DND-41 (cell line): ENCODE measurements around the gene ZC3H7A.
"Not testable (repeated sequence)": the region's sequence is repeated elsewhere in the genome, so short reads cannot be mapped to it uniquely, and the experiment has no call there.

Experiments
- ATAC-seq: fragments of 200-7000 bp; cut with Tn5 transposase; 3 replicates; pipeline ENCODE4 v1.9.1; 2021; ENCODE audit warnings: low read depth; ENCODE audit not compliant: insufficient read depth
- DNase-seq: peaks from one replicate; pipeline ENCODE4 v3.0.0-alpha.2; 2020
- H2AFZ ChIP-seq: 2 replicates; pipeline ENCODE4 v1.6.0; 2012; ENCODE audit warnings: low read depth, low read length
- H3K27ac ChIP-seq: 2 replicates; pipeline ENCODE4 v1.5.1; 2012; ENCODE audit warnings: low read length, inconsistent platforms
- H3K27me3 ChIP-seq: fragments of 200-600 bp; sonication (generic); 2 replicates; pipeline ENCODE4 v1.6.0; 2012; ENCODE audit warnings: low read length, mild to moderate bottlenecking, inconsistent platforms; ENCODE audit not compliant: insufficient read depth, poor library complexity
- H3K36me3 ChIP-seq: 2 replicates; pipeline ENCODE4 v1.5.1; 2012; ENCODE audit warnings: low read length, inconsistent platforms; ENCODE audit not compliant: insufficient read depth
- H3K4me1 ChIP-seq: 2 replicates; pipeline ENCODE4 v1.5.1; 2012; ENCODE audit warnings: mild to moderate bottlenecking, low read length; ENCODE audit not compliant: insufficient read depth
- H3K4me2 ChIP-seq: 2 replicates; pipeline ENCODE4 v1.6.0; 2012; ENCODE audit warnings: mild to moderate bottlenecking, moderate library complexity, low read length, inconsistent platforms; ENCODE audit not compliant: insufficient read depth
- H3K4me3 ChIP-seq, 2 experiments: fragments of 200-600 bp in 1 of 2; shearing (Covaris generic) in 1 of 2; 2 replicates each; pipeline ENCODE4 v1.5.1; 2012 to 2016; ENCODE audit warnings: inconsistent platforms in 2 of 2, low read length in 2 of 2, mild to moderate bottlenecking in 2 of 2, low read depth in 1 of 2, moderate library complexity in 1 of 2
- H3K79me2 ChIP-seq: 2 replicates; pipeline ENCODE4 v1.6.0; 2012; ENCODE audit warnings: low read length, inconsistent platforms; ENCODE audit not compliant: insufficient read depth
- H3K9ac ChIP-seq: 2 replicates; pipeline ENCODE4 v1.6.0; 2012; ENCODE audit warnings: low read depth, mild to moderate bottlenecking, inconsistent platforms, low read length, moderate library complexity
- H3K9me3 ChIP-seq: 2 replicates; pipeline ENCODE4 v1.5.1; 2012; ENCODE audit warnings: low read length, moderate library complexity, mild to moderate bottlenecking, inconsistent platforms; ENCODE audit not compliant: insufficient read depth, severe bottlenecking
- H4K20me1 ChIP-seq: 2 replicates; pipeline ENCODE4 v1.6.0; 2012; ENCODE audit warnings: low read length; ENCODE audit not compliant: insufficient read depth
- CTCF ChIP-seq: IDR thresholded peaks from 2 replicates; pipeline ENCODE4 v1.5.1; 2012; ENCODE audit warnings: borderline replicate concordance, low read length, moderate library complexity, mild to moderate bottlenecking; ENCODE audit not compliant: poor library complexity, severe bottlenecking; ENCODE audit errors: extremely low read depth
- EZH2 ChIP-seq: IDR thresholded peaks from 3 replicates; pipeline ENCODE4 v1.6.1; 2012; ENCODE audit warnings: borderline replicate concordance, low read depth, mild to moderate bottlenecking, moderate library complexity, low read length, inconsistent platforms; ENCODE audit not compliant: severe bottlenecking

The ZC3H7A gene

GRCh38 chr16:11828696-11829095, 31.6 kb upstream of the ZC3H7A start:
- TF ChIP-seq EZH2 (no peak), CTCF (no peak)
- H3K27ac ChIP-seq = no peak overlapping the region
- no peak overlapping the region for H3K9ac ChIP-seq
- no peaks in the 10 kb centered on the region for H4K20me1 ChIP-seq
- H3K27me3 ChIP-seq = no peaks in the 10 kb centered on the region
- no peaks in the 10 kb centered on the region for H3K79me2 ChIP-seq
- no peak for DNase-seq
- H3K36me3 ChIP-seq = no peaks in the 10 kb centered on the region
- H3K9me3 ChIP-seq = no peaks in the 10 kb centered on the region
- no peak for ATAC-seq
- H3K4me2 ChIP-seq = no peak overlapping the region
- H2AFZ ChIP-seq = no peak overlapping the region
- no peak overlapping the region for H3K4me3 ChIP-seq
- H3K4me1 ChIP-seq = no peaks in the 10 kb centered on the region

- not testable (repeated sequence) for H2AFZ ChIP-seq, H3K9ac ChIP-seq, H3K36me3 ChIP-seq, H3K9me3 ChIP-seq, ATAC-seq, DNase-seq, H3K79me2 ChIP-seq, H3K27me3 ChIP-seq, H4K20me1 ChIP-seq, H3K27ac ChIP-seq, H3K4me1 ChIP-seq, H3K4me2 ChIP-seq, H3K4me3 ChIP-seq
Observed at GRCh38 chr16:11825520-11826165, 28.6 kb upstream of the ZC3H7A start.

- Histone ChIP-seq H3K4me3 (no peak overlapping the region), H2AFZ (no peak overlapping the region), H3K79me2 (no peaks in the 10 kb centered on the region), H3K27me3 (no peaks in the 10 kb centered on the region), H3K4me2 (no peak overlapping the region), H3K9ac (no peak overlapping the region), H3K4me1 (no peaks in the 10 kb centered on the region), H3K9me3 (no peaks in the 10 kb centered on the region), H3K27ac (no peak overlapping the region), H3K36me3 (no peaks in the 10 kb centered on the region), H4K20me1 (no peaks in the 10 kb centered on the region)
- DNase-seq = no peak
- no peak for ATAC-seq
- TF ChIP-seq CTCF = no peak
- TF ChIP-seq EZH2 = no peak
Observed at GRCh38 chr16:11824362-11824761, 27.3 kb upstream of the ZC3H7A start.

- not testable (repeated sequence) for DNase-seq, H4K20me1 ChIP-seq, H3K9ac ChIP-seq, H3K27me3 ChIP-seq, H3K36me3 ChIP-seq, H3K27ac ChIP-seq, H3K4me2 ChIP-seq, H3K4me1 ChIP-seq, H2AFZ ChIP-seq, ATAC-seq, H3K9me3 ChIP-seq, H3K79me2 ChIP-seq, H3K4me3 ChIP-seq
Observed at GRCh38 chr16:11823645-11824044, 26.6 kb upstream of the ZC3H7A start.
